IMR-90 (cell line): ENCODE results near the gene C11orf68. TPM values are rescaled to one million over a fixed set of nuclear protein-coding genes. Genes with fewer than 3 reads are reported as not detected.

Experiments
- ATAC-seq: fragments of 200-7000 bp; cut with Tn5 transposase; 2 replicates; pipeline ENCODE4 v1.9.1; 2020; ENCODE audit warnings: low read depth, mild to moderate bottlenecking, moderate library complexity
- BruUV-seq: library from RNA; stranded (reverse); fragments of 400-500 nt; replicated peaks from 2 replicates; lab custom pipeline; 2021; lab: Mats Ljungman, UMichigan
- CTCF ChIA-PET: fragments of 300-600 bp; formaldehyde crosslinking; extraction: SDS; loops from one replicate; lab custom pipeline; 2021; ENCODE audit warnings: antibody characterized with exemption; lab: Yijun Ruan, JAX
- POLR2A ChIA-PET: fragments of 300-600 bp; sonication (Branson Sonifier 250); formaldehyde crosslinking; loops from one replicate; lab custom pipeline; 2022; ENCODE audit warnings: antibody characterized with exemption; ENCODE audit not compliant: unreplicated experiment; lab: Charles Lee
- DNase-seq: peaks from one replicate; pipeline ENCODE4 v3.0.0; 2013
- H2AFZ ChIP-seq: replicated peaks from 2 replicates; pipeline ENCODE3; 2013; ENCODE audit warnings: low read length, mild to moderate bottlenecking; ENCODE audit not compliant: poor library complexity
- H2AK5ac ChIP-seq: 2 replicates; pipeline ENCODE4 v1.6.1; 2013; ENCODE audit warnings: low read depth, low read length, inconsistent platforms
- H2AK9ac ChIP-seq: replicated peaks from 2 replicates; pipeline ENCODE3; 2013; ENCODE audit warnings: mild to moderate bottlenecking, low read depth, low read length, moderate library complexity; ENCODE audit not compliant: poor library complexity
- H2BK120ac ChIP-seq: 2 replicates; pipeline ENCODE4 v1.6.1; 2013; ENCODE audit warnings: low read depth, low read length, inconsistent platforms
- H2BK15ac ChIP-seq: 3 replicates; pipeline ENCODE4 v1.6.1; 2013; ENCODE audit warnings: low read depth, low read length, inconsistent platforms
- H2BK20ac ChIP-seq: 2 replicates; pipeline ENCODE4 v1.6.1; 2013; ENCODE audit warnings: low read depth, mild to moderate bottlenecking, inconsistent platforms, low read length, moderate library complexity
- H2BK5ac ChIP-seq: 2 replicates; pipeline ENCODE4 v1.6.1; 2013; ENCODE audit warnings: mild to moderate bottlenecking, low read depth, low read length, inconsistent platforms; ENCODE audit not compliant: poor library complexity, severe bottlenecking
- H3K14ac ChIP-seq: replicated peaks from 2 replicates; pipeline ENCODE4 v1.6.1; 2013; ENCODE audit warnings: low read depth, low read length, inconsistent platforms
- H3K18ac ChIP-seq: 2 replicates; pipeline ENCODE4 v1.6.1; 2013; ENCODE audit warnings: low read depth, low read length, control low read depth
- H3K23ac ChIP-seq: 2 replicates; pipeline ENCODE4 v1.6.1; 2013; ENCODE audit warnings: low read depth, low read length, inconsistent platforms
- H3K27ac ChIP-seq: 2 replicates; pipeline ENCODE4 v1.5.1; 2013; ENCODE audit warnings: mild to moderate bottlenecking, control low read depth, low read length; ENCODE audit not compliant: insufficient read depth
- H3K27me3 ChIP-seq: 2 replicates; pipeline ENCODE4 v1.6.1; 2013; ENCODE audit warnings: low read length; ENCODE audit not compliant: control insufficient read depth, insufficient read depth
- H3K36me3 ChIP-seq: 2 replicates; pipeline ENCODE4 v1.6.1; 2013; ENCODE audit warnings: low read length, mixed read lengths; ENCODE audit not compliant: control insufficient read depth, insufficient read depth
- H3K4ac ChIP-seq: 2 replicates; pipeline ENCODE4 v1.6.1; 2013; ENCODE audit warnings: low read depth, low read length, inconsistent platforms
- H3K4me1 ChIP-seq: 2 replicates; pipeline ENCODE4 v1.6.1; 2013; ENCODE audit warnings: low read length, mixed read lengths; ENCODE audit not compliant: control insufficient read depth, insufficient read depth
- H3K4me2 ChIP-seq: 2 replicates; pipeline ENCODE4 v1.6.1; 2013; ENCODE audit warnings: low read depth, mild to moderate bottlenecking, control low read depth, low read length, moderate library complexity
- H3K4me3 ChIP-seq: 2 replicates; pipeline ENCODE4 v1.5.1; 2013; ENCODE audit warnings: low read depth, mild to moderate bottlenecking, control low read depth, low read length, moderate library complexity; ENCODE audit not compliant: insufficient read depth
- H3K56ac ChIP-seq: 2 replicates; pipeline ENCODE4 v1.6.1; 2013; ENCODE audit warnings: low read length, inconsistent platforms; ENCODE audit not compliant: insufficient read depth; ENCODE audit errors: extremely low read depth
- H3K79me1 ChIP-seq, 2 experiments: 2 replicates each; pipeline ENCODE4 v1.6.1; 2013; ENCODE audit warnings: low read length in 2 of 2, inconsistent platforms in 1 of 2, low read depth in 1 of 2
- H3K9ac ChIP-seq: 2 replicates; pipeline ENCODE4 v1.6.1; 2013; ENCODE audit warnings: low read depth, low read length, control low read depth
- H3K9me1 ChIP-seq: 2 replicates; pipeline ENCODE4 v1.6.1; 2013; ENCODE audit warnings: low read length, inconsistent platforms; ENCODE audit not compliant: insufficient read depth
- H3K9me3 ChIP-seq: 2 replicates; pipeline ENCODE4 v1.6.1; 2013; ENCODE audit warnings: low read length; ENCODE audit not compliant: control insufficient read depth, insufficient read depth
- H4K20me1 ChIP-seq: 2 replicates; pipeline ENCODE4 v1.6.1; 2013; ENCODE audit warnings: low read length, inconsistent platforms; ENCODE audit not compliant: insufficient read depth
- H4K5ac ChIP-seq: 2 replicates; pipeline ENCODE4 v1.6.1; 2013; ENCODE audit warnings: mild to moderate bottlenecking, low read depth, low read length, control low read depth
- H4K8ac ChIP-seq, 2 experiments: 2 replicates each; pipeline ENCODE4 v1.6.1; 2013; ENCODE audit warnings: low read depth in 2 of 2, low read length in 2 of 2, control low read depth in 1 of 2, inconsistent platforms in 1 of 2
- H4K91ac ChIP-seq: 2 replicates; pipeline ENCODE4 v1.6.1; 2013; ENCODE audit warnings: low read depth, low read length, inconsistent platforms; ENCODE audit not compliant: insufficient read depth
- BHLHE40 ChIP-seq: fragments of 150-350 bp; IDR thresholded peaks from 2 replicates; pipeline ENCODE4 v1.6.1; 2016; ENCODE audit warnings: mild to moderate bottlenecking, low read depth, low read length
- CHD1 ChIP-seq: IDR thresholded peaks from 2 replicates; pipeline ENCODE4 v1.6.1; 2012; ENCODE audit warnings: low read depth, low read length, improper control_type of control experiment
- CTCF ChIP-seq: conservative IDR thresholded peaks from 2 replicates; pipeline ENCODE4 v1.5.1; 2012; ENCODE audit warnings: mild to moderate bottlenecking, low read depth, low read length, improper control_type of control experiment
- MAFK ChIP-seq: IDR thresholded peaks from 2 replicates; pipeline ENCODE4 v1.6.1; 2012; ENCODE audit warnings: low read depth, low read length, improper control_type of control experiment
- MAZ ChIP-seq: IDR thresholded peaks from 2 replicates; pipeline ENCODE4 v1.6.1; 2012; ENCODE audit warnings: low read depth, mild to moderate bottlenecking, low read length, improper control_type of control experiment, moderate library complexity, borderline replicate concordance
- MXI1 ChIP-seq: IDR thresholded peaks from 2 replicates; pipeline ENCODE4 v1.6.1; 2012; ENCODE audit warnings: low read depth, mild to moderate bottlenecking, low read length, moderate library complexity, borderline replicate concordance
- NFE2L2 ChIP-seq: fragments of 150-350 bp; IDR thresholded peaks from 2 replicates; pipeline ENCODE4 v1.6.1; 2016; ENCODE audit warnings: low read depth, mild to moderate bottlenecking, low read length
- POLR2A ChIP-seq: IDR thresholded peaks from 2 replicates; pipeline ENCODE4 v1.6.1; 2012; ENCODE audit warnings: mild to moderate bottlenecking, low read depth, low read length
- RAD21 ChIP-seq: IDR thresholded peaks from 2 replicates; pipeline ENCODE4 v1.6.1; 2012; ENCODE audit warnings: low read length, improper control_type of control experiment
- USF2 ChIP-seq: fragments of 150-350 bp; IDR thresholded peaks from 2 replicates; pipeline ENCODE4 v1.6.1; 2017; ENCODE audit warnings: mild to moderate bottlenecking, antibody characterized with exemption, low read length, low read depth
- WGBS, 2 experiments: methylation state at CpG; one replicate each; pipeline versions ENCODE4 v1.1.5 to v1.1.7; 2013; ENCODE audit warnings: missing lambda C conversion rate in 2 of 2; ENCODE audit not compliant: insufficient read length in 1 of 2; ENCODE audit errors: extremely low coverage in 2 of 2; 5-methylcytosine and 5-hydroxymethylcytosine counted together
- dilution Hi-C: fragments of 300-500 bp; cut with HindIII; formaldehyde crosslinking; loops from one replicate; pipeline ENCODE4 v1.14.3; 2018; ENCODE audit warnings: low sequenced_read_pairs; ENCODE audit not compliant: unreplicated experiment
- in situ Hi-C: fragments of 300-500 bp; cut with MboI; formaldehyde crosslinking; loops from 3 replicates; pipeline ENCODE4 v1.14.3; 2019; ENCODE audit warnings: low sequenced_read_pairs, inconsistent platforms, mixed read lengths
- intact Hi-C: fragments of 100-400 bp; cut with micrococcal nuclease; formaldehyde crosslinking; loops from 2 replicates; pipeline ENCODE4 v1.10.0; 2022
- polyA plus RNA-seq, 3 experiments: library from polyadenylated mRNA; depleted of rRNA; stranded (reverse); fragments of >200 nt; gene quantifications; 2 replicates each; pipeline ENCODE4 v1.2.3, GENCODE V29; 2012; ENCODE audit warnings: low replicate concordance in 1 of 3
- total RNA-seq: library from RNA; depleted of rRNA; stranded (reverse); fragments of >200 nt; gene quantifications from 2 replicates; pipeline ENCODE4 v1.2.3, GENCODE V29; 2012

Gene C11orf68
- total and polyA plus RNA-seq, 2 of the 4 experiments (the other 2 are of a cell fraction): 20.3 to 104 TPM

- peaks cover 39% of the 10 kb centered on the region for H3K36me3 ChIP-seq
- ChIA-PET CTCF (interaction anchor here (1.0 to 2.0 kb wide), 5 partner anchors 21 to 31 kb away, joined by 3 to 9 read pairs (median 3); partner anchors contain the start of gene MUS81), POLR2A (interaction anchor here (0.6 to 4.4 kb wide), 10 partner anchors 8 to 73 kb away, joined by 3 to 20 read pairs (median 5); partner anchors contain the start of genes FOSL1 and MUS81)
- H3K23ac ChIP-seq: peak within 1 kb of the TSS; percentile 88
- peak within 1 kb of the TSS; percentile 80 for H3K56ac ChIP-seq
- peaks cover 27% of the 10 kb centered on the region for H3K4me1 ChIP-seq
- H3K14ac ChIP-seq: peak within 1 kb of the TSS; percentile 90
- peak within 1 kb of the TSS; percentile 93 for H3K27ac ChIP-seq
- H2AK5ac ChIP-seq: peak within 1 kb of the TSS; percentile 82
- H2AK9ac ChIP-seq: peak within 1 kb of the TSS; percentile 83
- peak within 1 kb of the TSS; percentile 85 for H3K4ac ChIP-seq
- peak; percentile 50 for ATAC-seq
- H2BK120ac ChIP-seq: peak within 1 kb of the TSS; percentile 72
- peak within 1 kb of the TSS; percentile 75 for H4K5ac ChIP-seq
- peaks cover 60% of the 10 kb centered on the region for H4K20me1 ChIP-seq
- peak; percentile 95 for DNase-seq
- peak within 1 kb of the TSS; percentile 68; the same call in 2 of the 3 replicates for H2BK15ac ChIP-seq
- H3K18ac ChIP-seq: peak within 1 kb of the TSS; percentile 69
- dilution Hi-C loops (no loop called here), in situ Hi-C loops (loop anchor here (5.0 kb wide), 1 partner anchor 72 kb away; the partner anchor contains the start of gene SART1), intact Hi-C loops (no loop called here)
- BruUV-seq: TSS peak; percentile 66
- peaks cover 0 to 47% of the 10 kb centered on the region in 2 experiments for H3K79me1 ChIP-seq
- TF ChIP-seq MAZ (peak; percentile 89), RAD21 (peak; percentile 11; the same call in 1 of the 2 replicates), NFE2L2 (no peak), CHD1 (0 out of 2 replicates have a peak, but pooled peaks have one; percentile 30), MAFK (no peak), MXI1 (peak; percentile 81; the same call in 1 of the 2 replicates), POLR2A (peak; percentile 87), USF2 (peak; percentile 35; the same call in 1 of the 2 replicates), CTCF (no peak), BHLHE40 (peak; percentile 90)
- peak within 1 kb of the TSS; percentile 88 for H3K9ac ChIP-seq
- 0% methylated on average over 58 of the region's 94 CpGs; no CpG with 5 or more reads in 1 of the 2 experiments for whole genome bisulfite sequencing, 2 experiments
- H4K91ac ChIP-seq: peak within 1 kb of the TSS; percentile 90
- H3K9me3 ChIP-seq: no peaks in the 10 kb centered on the region
- 0 out of 2 replicates have a peak, but pooled peaks cover 4% of the 10 kb centered on the region for H3K9me1 ChIP-seq
- peak within 1 kb of the TSS; percentile 84 for H3K4me2 ChIP-seq
- peak within 1 kb of the TSS; percentile 63 for H3K4me3 ChIP-seq
- H2BK20ac ChIP-seq: peak within 1 kb of the TSS; percentile 25; the same call in 1 of the 2 replicates
- H4K8ac ChIP-seq: peak within 1 kb of the TSS; percentile 64 to 80
- peak within 1 kb of the TSS; percentile 86 for H2BK5ac ChIP-seq
- H2AFZ ChIP-seq: peak within 1 kb of the TSS; percentile 74
- H3K27me3 ChIP-seq: no peaks in the 10 kb centered on the region
Measured at GRCh38 chr11:65890324-65891218, 28.3 kb downstream of the C11orf68 start, which contains the start of gene CCDC85B. TSS of gene CCDC85B (plus strand) at chr11:65890673. CDS start at chr11:65890784, 111 bp downstream.
